ENCODE data around the gene ATP13A3. TPM values are rescaled to one million over a fixed set of nuclear protein-coding genes. Genes with fewer than 3 reads are reported as not detected.

The ATP13A3 gene
- total RNA-seq, 1 donor from 2014 or later: 80.3 TPM

DNA sequence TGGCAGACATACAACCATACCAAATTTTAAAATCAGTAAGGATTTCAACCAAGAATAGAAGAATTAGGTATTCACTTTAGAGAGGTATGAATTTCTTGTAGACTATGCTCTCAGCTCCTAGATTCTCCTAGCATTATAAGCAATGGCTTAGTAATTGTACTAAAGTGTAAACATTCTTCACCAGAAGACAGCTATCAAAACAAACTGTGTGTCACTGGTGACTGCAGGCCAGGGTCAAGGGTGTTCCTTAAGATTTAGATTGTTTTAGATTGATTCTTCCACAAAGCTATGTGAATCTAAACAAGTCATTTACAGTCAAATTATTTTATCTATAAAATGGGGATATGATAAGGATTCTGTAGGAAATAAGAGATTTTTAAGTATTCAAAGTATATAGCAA lies 64.6 kb downstream of the ATP13A3 start:
- Mint-ChIP-seq H3K9me3 (no peaks in the 10 kb centered on the region), H3K27ac (no peak overlapping the region), H3K4me3 (no peak overlapping the region), H3K4me1 (ENCODE audit: unreplicated experiment) (no peaks in the 10 kb centered on the region), H3K36me3 (peaks cover 19% of the 10 kb centered on the region), H3K27me3 (no peaks in the 10 kb centered on the region)
- TF ChIP-seq, protein P1, sequence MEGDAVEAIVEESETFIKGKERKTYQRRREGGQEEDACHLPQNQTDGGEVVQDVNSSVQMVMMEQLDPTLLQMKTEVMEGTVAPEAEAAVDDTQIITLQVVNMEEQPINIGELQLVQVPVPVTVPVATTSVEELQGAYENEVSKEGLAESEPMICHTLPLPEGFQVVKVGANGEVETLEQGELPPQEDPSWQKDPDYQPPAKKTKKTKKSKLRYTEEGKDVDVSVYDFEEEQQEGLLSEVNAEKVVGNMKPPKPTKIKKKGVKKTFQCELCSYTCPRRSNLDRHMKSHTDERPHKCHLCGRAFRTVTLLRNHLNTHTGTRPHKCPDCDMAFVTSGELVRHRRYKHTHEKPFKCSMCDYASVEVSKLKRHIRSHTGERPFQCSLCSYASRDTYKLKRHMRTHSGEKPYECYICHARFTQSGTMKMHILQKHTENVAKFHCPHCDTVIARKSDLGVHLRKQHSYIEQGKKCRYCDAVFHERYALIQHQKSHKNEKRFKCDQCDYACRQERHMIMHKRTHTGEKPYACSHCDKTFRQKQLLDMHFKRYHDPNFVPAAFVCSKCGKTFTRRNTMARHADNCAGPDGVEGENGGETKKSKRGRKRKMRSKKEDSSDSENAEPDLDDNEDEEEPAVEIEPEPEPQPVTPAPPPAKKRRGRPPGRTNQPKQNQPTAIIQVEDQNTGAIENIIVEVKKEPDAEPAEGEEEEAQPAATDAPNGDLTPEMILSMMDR (conservative IDR thresholded peaks at IDR 0.05): no peak
- no peak for DNase-seq (ENCODE audit: extremely low spot score, unreplicated experiment)

DNA sequence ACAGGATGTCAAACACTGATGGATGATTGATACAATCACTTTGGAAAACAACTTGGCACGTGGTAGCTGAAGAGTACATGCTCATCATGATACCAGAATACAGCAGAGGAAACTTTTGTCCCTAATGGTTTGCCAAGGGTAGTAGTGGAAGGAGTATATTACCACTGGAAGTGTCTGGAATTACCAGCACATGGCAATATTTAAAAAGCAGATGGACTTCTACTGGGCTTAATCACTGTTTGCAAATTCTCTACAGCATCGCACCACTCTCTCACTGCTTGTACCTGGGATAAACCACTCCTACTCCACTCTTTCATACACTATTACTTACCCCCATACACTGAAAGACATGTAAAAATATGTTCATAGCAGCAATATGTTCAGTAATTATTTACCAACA lies 68.1 kb downstream of the ATP13A3 start:
- no peaks in the 10 kb centered on the region for H3K9me3 Mint-ChIP-seq
- DNase-seq (ENCODE audit: extremely low spot score, unreplicated experiment): no peak
- H3K27me3 Mint-ChIP-seq: no peaks in the 10 kb centered on the region
- TF ChIP-seq, protein P1 (conservative IDR thresholded peaks at IDR 0.05): no peak
- no peak overlapping the region for H3K4me3 Mint-ChIP-seq
- peaks cover 23% of the 10 kb centered on the region for H3K36me3 Mint-ChIP-seq
- no peaks in the 10 kb centered on the region for H3K4me1 Mint-ChIP-seq (ENCODE audit: unreplicated experiment)
- no peak overlapping the region for H3K27ac Mint-ChIP-seq

DNA sequence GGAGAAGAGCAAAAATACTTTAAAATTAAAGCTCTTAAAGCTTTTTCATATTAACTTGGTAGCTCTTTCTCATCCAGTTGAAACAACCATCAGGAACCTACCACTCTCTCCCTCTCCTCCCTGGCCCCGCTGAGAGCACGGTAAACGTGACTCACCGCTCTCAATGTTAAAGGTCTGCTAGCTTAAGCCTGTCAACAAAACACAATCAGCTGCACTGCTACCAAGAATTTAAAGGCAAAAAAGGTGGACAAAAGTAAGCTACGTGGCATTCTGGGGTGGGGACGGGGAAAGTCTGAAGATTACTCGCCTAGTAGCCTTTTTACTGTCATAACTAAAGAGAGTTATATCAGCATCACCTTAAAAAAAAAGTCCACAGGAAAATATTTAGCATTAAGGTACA lies 79.4 kb downstream of the ATP13A3 start:
- no peaks in the 10 kb centered on the region for H3K27me3 Mint-ChIP-seq
- H3K4me3 Mint-ChIP-seq: no peak overlapping the region
- H3K36me3 Mint-ChIP-seq: peaks cover 5% of the 10 kb centered on the region
- H3K9me3 Mint-ChIP-seq: no peaks in the 10 kb centered on the region
- H3K27ac Mint-ChIP-seq: no peak overlapping the region
- TF ChIP-seq, protein P1 (conservative IDR thresholded peaks at IDR 0.05): no peak
- peaks cover 4% of the 10 kb centered on the region for H3K4me1 Mint-ChIP-seq (ENCODE audit: unreplicated experiment)
- no peak for DNase-seq (ENCODE audit: extremely low spot score, unreplicated experiment)

DNA sequence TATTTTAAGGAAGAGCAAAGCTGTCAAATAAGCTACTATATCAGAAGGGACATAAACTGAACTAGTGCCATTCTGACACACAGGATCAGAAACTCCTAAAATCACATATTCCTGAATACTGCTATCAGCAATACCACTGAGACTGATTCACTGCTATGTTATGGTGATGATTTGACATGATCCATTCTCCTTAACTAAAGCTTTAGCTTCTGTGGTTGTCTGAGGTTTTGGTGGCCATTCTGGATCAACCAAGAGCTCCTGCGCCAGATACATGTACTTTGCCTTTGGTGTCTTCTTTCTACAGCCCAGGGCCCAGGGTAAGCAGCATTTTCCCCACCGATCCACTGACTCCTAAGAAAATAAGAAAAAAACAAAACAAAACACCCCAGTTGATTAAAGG lies 81.0 kb downstream of the ATP13A3 start:
- Mint-ChIP-seq H3K9me3 (no peaks in the 10 kb centered on the region), H3K4me1 (ENCODE audit: unreplicated experiment) (peaks cover 9% of the 10 kb centered on the region), H3K27me3 (no peaks in the 10 kb centered on the region), H3K4me3 (no peak overlapping the region), H3K36me3 (no peaks in the 10 kb centered on the region), H3K27ac (no peak overlapping the region)
- TF ChIP-seq, protein P1 (conservative IDR thresholded peaks at IDR 0.05): no peak
- DNase-seq (ENCODE audit: extremely low spot score, unreplicated experiment): no peak

DNA sequence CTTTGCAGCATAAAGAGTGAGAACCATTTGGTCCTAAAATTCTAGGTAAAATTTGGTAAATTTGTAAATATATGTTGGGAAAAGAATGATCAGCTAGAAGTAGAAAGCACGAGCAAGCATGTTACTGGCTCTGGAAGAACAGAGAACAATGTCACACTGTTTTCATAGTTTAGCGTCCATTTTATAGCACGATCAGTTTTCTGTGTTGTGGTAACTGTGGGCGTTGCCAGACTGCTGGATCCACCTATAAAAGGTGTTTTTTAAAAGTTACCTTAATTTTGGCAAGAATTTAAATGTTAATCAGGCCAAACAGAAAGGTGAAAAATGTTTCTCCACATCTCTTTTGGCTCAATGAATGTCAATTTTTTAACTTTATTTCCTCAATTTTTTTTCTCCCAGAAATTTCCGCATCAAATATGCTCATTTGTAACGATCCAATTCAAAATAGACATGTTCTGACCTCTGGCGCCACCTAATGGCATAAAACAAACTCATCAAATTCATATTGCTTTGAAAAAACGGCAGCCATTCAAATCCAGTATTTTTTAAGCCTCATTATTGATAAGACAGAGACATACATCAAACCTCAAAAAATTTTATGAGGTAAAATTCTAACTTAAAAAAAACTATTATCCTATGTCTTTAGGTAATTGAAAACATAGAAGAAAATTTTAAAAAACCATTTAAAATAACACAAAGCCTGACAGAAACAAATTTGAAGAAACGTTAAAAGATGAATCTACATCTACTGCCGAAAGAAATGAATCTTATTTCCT lies 82.2 kb downstream of the ATP13A3 start:
- Mint-ChIP-seq H3K27me3 (no peaks in the 10 kb centered on the region), H3K4me3 (no peak overlapping the region), H3K9me3 (no peaks in the 10 kb centered on the region), H3K36me3 (no peaks in the 10 kb centered on the region), H3K4me1 (ENCODE audit: unreplicated experiment) (peaks cover 9% of the 10 kb centered on the region), H3K27ac (no peak overlapping the region)
- DNase-seq (ENCODE audit: extremely low spot score, unreplicated experiment): no peak
- TF ChIP-seq, protein P1 (conservative IDR thresholded peaks at IDR 0.05): peak; percentile 90

All from type B pancreatic cell (in vitro differentiated cells).